Measurements from ENCODE around the gene MRC2.

Gene MRC2

GRCh38 chr17:62665599-62665998, 38.1 kb downstream of the MRC2 start:
- DNase-seq = no peak

- DNase-seq = no peak
Measured at GRCh38 chr17:62666061-62666800, 38.8 kb downstream of the MRC2 start.

GRCh38 chr17:62666801-62667591, 39.5 kb downstream of the MRC2 start:
- DNase-seq = no peak

- peak; percentile 78 for DNase-seq
Measured at GRCh38 chr17:62668091-62668804, 40.8 kb downstream of the MRC2 start.

- no peak for DNase-seq
Measured at GRCh38 chr17:62670202-62670821, 42.8 kb downstream of the MRC2 start.

GRCh38 chr17:62671553-62671952, 44.1 kb downstream of the MRC2 start:
- no peak for DNase-seq

- DNase-seq = no peak
Measured at GRCh38 chr17:62672957-62673356, 45.5 kb downstream of the MRC2 start.

- DNase-seq = no peak
Measured at GRCh38 chr17:62673614-62674362, 46.3 kb downstream of the MRC2 start.

GRCh38 chr17:62674363-62674739, 46.9 kb downstream of the MRC2 start:
- DNase-seq = no peak

- DNase-seq = no peak
Measured at GRCh38 chr17:62674841-62675240, 47.4 kb downstream of the MRC2 start.

GRCh38 chr17:62675260-62675659, 47.8 kb downstream of the MRC2 start:
- DNase-seq = no peak

- DNase-seq = no peak
Measured at GRCh38 chr17:62675701-62676100, 48.2 kb downstream of the MRC2 start.

GRCh38 chr17:62676231-62676943, 48.9 kb downstream of the MRC2 start:
- no peak for DNase-seq

GRCh38 chr17:62676952-62677596, 49.6 kb downstream of the MRC2 start:
- DNase-seq = no peak

- no peak for DNase-seq
Measured at GRCh38 chr17:62678214-62678919, 50.9 kb downstream of the MRC2 start.

GRCh38 chr17:62679866-62680377, 52.5 kb downstream of the MRC2 start:
- no peak for DNase-seq

- DNase-seq = no peak
Measured at GRCh38 chr17:62680541-62681052, 53.1 kb downstream of the MRC2 start.

GRCh38 chr17:62681061-62681938, 53.8 kb downstream of the MRC2 start:
- DNase-seq = no peak

GRCh38 chr17:62681939-62682381, 54.5 kb downstream of the MRC2 start:
- no peak for DNase-seq
